Measurements from ENCODE around the gene TERT. TPM values are rescaled to one million over a fixed set of nuclear protein-coding genes. Genes with fewer than 3 reads are reported as not detected.

The TERT gene
- total and polyA plus RNA-seq, 2 donors (not counting 1 experiment from before 2014, with no cell fraction given) = 0.24 to 0.39 TPM

- peak overlapping the region in 4 of 5 experiments; percentile 30 to 62 (median 53) for H3K4me3 ChIP-seq (ENCODE audit: control extremely low read depth in 1 of 5, extremely low read depth in 1 of 5, insufficient read depth in 1 of 5, low read depth in 2 of 5, low read length in 4 of 5)
- H3K27ac Mint-ChIP-seq = peak overlapping the region; percentile 90
- H3K9ac ChIP-seq (ENCODE audit: low read length) = peak overlapping the region; percentile 67
- H3K36me3 ChIP-seq (replicated peaks in 1 of 2; ENCODE audit: control extremely low read depth in 1 of 2, control insufficient read depth in 1 of 2, extremely low read depth in 1 of 2, insufficient read depth in 2 of 2, low read length in 1 of 2) = peaks cover 0 to 24% of the 10 kb centered on the region in 2 experiments
- H3K4me2 ChIP-seq (replicated peaks; ENCODE audit: low read depth, low read length, poor library complexity, severe bottlenecking) = peak overlapping the region; percentile 91
- H2AFZ ChIP-seq (ENCODE audit: insufficient read depth, low read depth, low read length, poor library complexity, severe bottlenecking) = peak overlapping the region; percentile 75
- H3K79me2 ChIP-seq (ENCODE audit: control insufficient read depth, insufficient read depth, low read length) = no peaks in the 10 kb centered on the region
- CTCF ChIA-PET = interaction anchor here (0.8 to 1.5 kb wide), 4 partner anchors 25 to 329 kb away, joined by 3 to 5 read pairs (median 4); no protein-coding TSS in a partner anchor
- H3K4me3 Mint-ChIP-seq = peak overlapping the region; percentile 86
- ATAC-seq (ENCODE audit: low read depth) = peak; percentile 49
- H4K20me1 ChIP-seq (ENCODE audit: control insufficient read depth, insufficient read depth, low read length, poor library complexity, severe bottlenecking) = no peaks in the 10 kb centered on the region
- DNase-seq = peak; percentile 59
- peaks cover 0 to 9% (median 0%) of the 10 kb centered on the region in 4 experiments for H3K27me3 ChIP-seq (replicated peaks in 1 of 4; ENCODE audit: control extremely low read depth in 1 of 4, control insufficient read depth in 3 of 4, insufficient read depth in 4 of 4, low read length in 3 of 4)
- peak overlapping the region; percentile 50 to 66 for H3K27ac ChIP-seq (ENCODE audit: low read length in 2 of 2)
- WGBS (ENCODE audit: insufficient coverage) = under 1% methylated on average over 32 of the region's 33 CpGs
- peaks cover 4% of the 10 kb centered on the region for H3K27me3 Mint-ChIP-seq
- TF ChIP-seq CTCF (IDR thresholded peaks at IDR 0.05) (no peak), EZH2 (IDR thresholded peaks at IDR 0.05; ENCODE audit: borderline replicate concordance, insufficient read depth, low read depth, low read length, poor library complexity, severe bottlenecking) (no peak)
- H3K4me1 Mint-ChIP-seq = peaks cover 51% of the 10 kb centered on the region
- H3K9me3 ChIP-seq (ENCODE audit: control extremely low read depth in 1 of 3, control insufficient read depth in 2 of 3, insufficient read depth in 1 of 3, low read length in 2 of 3) = peaks cover 0 to 10% (median 5%) of the 10 kb centered on the region in 3 donors
- H3K4me1 ChIP-seq (ENCODE audit: control insufficient read depth in 2 of 2, insufficient read depth in 2 of 2, low read length in 2 of 2) = peaks cover 49 to 50% of the 10 kb centered on the region in 2 donors
- intact Hi-C loops (cut with micrococcal nuclease) = no loop called here
- POLR2A ChIA-PET = interaction anchor here (0.5 kb wide), 1 partner anchor 842 kb away, joined by 3 read pairs; no protein-coding TSS in a partner anchor
- peaks cover 3% of the 10 kb centered on the region for H3K9me3 Mint-ChIP-seq (ENCODE audit: insufficient read depth)
These were observed 21.1 kb upstream of the TERT start for GRCh38 chr5:1315709-1316587.
